GM21528 (cell line): ENCODE data around the gene UMAD1.

Source experiments
- ATAC-seq: cut with Tn5 transposase; IDR thresholded peaks from one replicate; pipeline ENCODE4 v1.9.1; 2021; ENCODE audit warnings: mild to moderate bottlenecking, moderate library complexity; ENCODE audit not compliant: unreplicated experiment, low FRiP score

The UMAD1 gene

GRCh38 chr7:7687800-7688199, 47.2 kb downstream of the UMAD1 start:
- ATAC-seq: no peak

GRCh38 chr7:7688310-7688709, 47.8 kb downstream of the UMAD1 start:
- ATAC-seq: no peak

GRCh38 chr7:7688956-7689355, 48.4 kb downstream of the UMAD1 start:
- no peak for ATAC-seq

GRCh38 chr7:7693881-7694280, 53.3 kb downstream of the UMAD1 start:
- no peak for ATAC-seq

GRCh38 chr7:7694542-7694941, 54.0 kb downstream of the UMAD1 start:
- ATAC-seq: no peak

GRCh38 chr7:7695111-7695817, 54.7 kb downstream of the UMAD1 start:
- no peak for ATAC-seq

GRCh38 chr7:7696458-7697119, 56.0 kb downstream of the UMAD1 start:
- ATAC-seq: no peak

DNA sequence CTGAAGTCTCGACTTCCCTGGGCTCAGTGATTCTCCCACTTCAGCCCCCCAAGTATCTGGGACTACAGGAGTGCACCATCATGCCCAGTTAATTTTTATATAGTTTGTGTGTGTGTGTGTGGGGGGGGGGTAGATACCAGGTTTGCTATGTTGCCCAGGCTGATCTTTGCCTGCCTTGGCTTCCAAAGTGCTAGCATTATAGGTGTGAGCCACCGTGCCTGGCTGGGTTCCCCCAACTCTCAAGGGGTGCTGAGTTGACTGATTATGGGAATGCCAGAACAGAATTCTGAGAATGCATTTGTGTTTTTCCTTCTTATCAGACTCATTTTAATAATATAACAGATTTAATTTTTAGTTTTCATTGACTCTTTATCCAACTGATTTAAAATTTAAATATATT, 58.4 kb downstream of the UMAD1 start:
- ATAC-seq: no peak

DNA sequence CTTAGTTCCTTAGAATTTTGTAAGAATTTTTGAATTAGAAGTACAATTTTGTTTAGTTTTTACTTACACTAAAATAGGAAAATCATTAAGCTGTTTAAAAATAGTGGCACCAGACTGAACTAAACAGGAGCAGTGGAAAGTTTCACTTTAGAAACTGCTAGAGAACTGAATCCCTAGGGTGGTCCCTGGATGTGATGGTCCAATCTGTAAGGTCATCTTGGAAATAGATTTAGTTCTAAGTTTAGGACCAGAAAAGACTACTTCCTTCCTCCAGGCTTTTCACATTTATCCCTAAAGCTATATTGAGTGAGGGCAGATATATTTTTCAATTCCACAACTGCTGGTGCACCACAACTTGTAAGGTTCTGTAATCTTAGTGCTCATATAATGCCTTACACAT, 58.8 kb downstream of the UMAD1 start:
- no peak for ATAC-seq

GRCh38 chr7:7699970-7700369, 59.4 kb downstream of the UMAD1 start:
- no peak for ATAC-seq

GRCh38 chr7:7701527-7701926, 61.0 kb downstream of the UMAD1 start:
- no peak for ATAC-seq

GRCh38 chr7:7702826-7703225, 62.3 kb downstream of the UMAD1 start:
- ATAC-seq: no peak

DNA sequence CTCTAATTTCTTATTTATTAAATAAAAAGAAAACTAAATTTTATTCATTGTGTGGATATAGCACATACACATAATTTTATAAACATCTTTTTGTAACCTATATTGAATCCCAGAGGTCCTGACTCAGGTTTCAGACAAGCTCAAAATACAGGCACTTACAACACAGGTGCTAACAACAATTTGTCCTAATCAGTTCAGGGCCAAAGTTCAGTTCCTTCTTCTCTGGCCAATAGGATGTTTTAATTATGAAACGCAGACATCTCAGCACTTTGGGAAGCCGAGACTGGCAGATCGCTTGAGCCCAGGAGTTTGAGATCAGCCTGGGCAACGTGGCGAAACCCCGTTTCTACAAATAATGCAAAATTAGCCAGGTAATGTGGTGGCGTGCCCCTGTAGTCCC, 62.9 kb downstream of the UMAD1 start:
- ATAC-seq: no peak

DNA sequence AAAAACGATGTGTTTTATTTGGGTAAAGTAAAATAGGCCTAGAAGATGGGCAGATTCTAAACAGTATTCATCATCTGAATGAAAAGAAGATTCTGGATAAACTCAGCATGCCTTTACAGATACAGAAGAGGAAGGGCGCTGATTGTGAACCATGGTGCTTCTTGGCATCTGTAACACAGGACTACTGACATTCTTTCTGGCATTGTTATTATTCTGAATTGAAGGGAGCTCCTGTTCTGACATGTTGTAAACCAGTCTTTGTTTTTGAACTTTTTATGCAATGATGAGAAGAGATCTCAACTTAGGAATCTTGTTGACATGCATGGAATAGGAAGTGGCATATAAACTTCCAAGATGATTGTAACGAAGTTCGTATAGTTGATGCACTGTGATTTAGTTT, 64.3 kb downstream of the UMAD1 start:
- no peak for ATAC-seq

GRCh38 chr7:7705318-7705717, 64.8 kb downstream of the UMAD1 start:
- ATAC-seq: no peak

DNA sequence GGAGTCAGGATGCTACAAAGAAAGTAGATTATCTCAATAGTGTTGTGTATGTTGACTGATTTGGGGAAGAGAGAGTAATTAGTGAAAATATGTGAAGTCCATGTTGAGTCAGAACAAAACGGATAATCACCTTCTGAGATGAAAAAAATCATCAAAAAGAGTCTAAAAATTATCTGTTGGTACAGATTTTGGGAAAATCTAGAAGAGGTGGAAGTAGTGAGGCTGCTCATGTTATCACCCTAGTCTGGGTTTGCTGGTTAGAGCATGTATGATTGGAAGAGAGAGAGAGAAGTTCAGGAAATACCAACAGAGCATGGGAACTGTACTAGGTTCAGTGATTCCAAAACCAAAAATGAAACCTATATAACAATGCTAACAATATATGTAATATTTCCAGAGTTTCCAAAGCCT, 65.6 kb downstream of the UMAD1 start:
- ATAC-seq: peak; percentile 71

DNA sequence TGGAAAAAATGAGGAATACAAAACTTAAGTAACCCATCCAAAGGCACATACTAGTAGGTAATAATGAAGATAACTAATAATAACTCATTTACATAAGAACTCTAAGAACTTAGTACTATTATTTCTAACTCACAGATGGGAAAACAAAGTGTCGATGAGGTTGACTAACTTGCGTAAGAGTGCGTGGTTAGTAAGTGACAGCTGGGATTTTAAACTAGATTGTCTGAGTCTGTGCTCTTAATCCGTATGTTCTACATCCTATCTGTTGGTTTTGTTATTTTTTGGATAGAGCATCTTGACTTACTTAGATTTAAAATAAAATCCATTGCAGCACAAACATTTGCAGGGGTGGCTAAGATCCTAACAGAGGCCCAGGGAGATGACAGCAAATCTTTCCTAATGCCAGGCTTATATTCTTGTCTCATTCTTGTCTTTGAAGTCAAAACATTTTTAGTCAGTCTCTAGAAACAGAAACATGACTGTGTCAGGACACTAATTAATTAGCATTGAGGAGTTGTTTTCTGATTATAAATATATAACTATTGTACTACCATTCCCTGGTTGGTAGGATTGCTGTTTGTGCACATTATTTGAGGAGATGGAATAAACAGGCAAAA, 66.1 kb downstream of the UMAD1 start:
- no peak for ATAC-seq

DNA sequence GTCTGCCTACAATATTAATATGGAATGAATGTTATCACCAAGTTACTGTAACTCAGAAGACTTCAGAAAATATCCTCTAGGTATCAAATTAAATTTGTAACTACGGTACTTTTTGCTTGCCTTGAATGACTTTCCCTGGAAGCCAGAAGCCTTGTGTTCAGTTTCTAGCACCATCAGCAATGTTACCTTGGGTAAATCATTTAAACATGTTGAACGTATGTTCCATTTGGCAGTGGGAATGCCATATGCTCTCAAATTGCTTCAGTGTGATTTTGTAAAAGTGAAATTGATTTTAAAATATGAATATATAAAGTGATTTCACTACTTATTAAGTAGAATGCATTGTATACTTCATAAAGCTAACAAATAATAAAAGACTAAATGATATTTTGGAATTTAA, 66.7 kb downstream of the UMAD1 start:
- ATAC-seq: no peak

- no peak for ATAC-seq
Observed at GRCh38 chr7:7707806-7708205, 67.3 kb downstream of the UMAD1 start.

GRCh38 chr7:7709291-7709690, 68.7 kb downstream of the UMAD1 start:
- no peak for ATAC-seq

- ATAC-seq: no peak
Observed at GRCh38 chr7:7710469-7710868, 69.9 kb downstream of the UMAD1 start.

DNA sequence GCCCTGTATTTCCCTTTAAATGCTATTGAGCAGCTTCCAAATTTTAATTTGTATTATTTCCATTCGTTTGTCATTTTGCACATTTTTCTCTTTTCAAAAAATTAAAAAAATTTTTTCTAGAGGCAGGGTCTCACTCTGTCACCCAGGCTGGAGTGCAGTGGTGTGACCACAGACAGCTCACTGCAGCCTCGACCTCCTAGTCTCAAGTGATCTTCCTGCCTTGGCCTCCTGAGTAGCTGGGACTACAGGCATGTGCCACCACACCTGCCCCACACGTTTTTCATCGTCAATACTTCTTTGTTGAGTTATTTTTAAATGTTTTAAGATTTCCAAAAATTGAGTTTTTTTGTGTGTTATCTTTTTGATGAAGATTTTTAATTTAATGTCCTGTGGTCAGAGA, 73.2 kb downstream of the UMAD1 start:
- no peak for ATAC-seq
